ENCODE measurements around the gene SLC27A4. TPM values are rescaled to one million over a fixed set of nuclear protein-coding genes. Genes with fewer than 3 reads are reported as not detected.
A peak's percentile ranks its signal among the peaks of the same experiment; 100 is the strongest.

The SLC27A4 gene
- total and polyA plus RNA-seq, 5 donors, result 14.7 to 21.7 (median 19.2) TPM

- DNase-seq (no peak), ATAC-seq (no peak)
- no peaks in the 10 kb centered on the region for H3K4me1 ChIP-seq (ENCODE audit: control insufficient read depth, insufficient read depth, low read length)
- no peak overlapping the region for H3K4me3 ChIP-seq (ENCODE audit: low read length)
- no peaks in the 10 kb centered on the region for H3K9me3 ChIP-seq (ENCODE audit: control insufficient read depth, low read length)
- no peaks in the 10 kb centered on the region for H3K27me3 ChIP-seq (ENCODE audit: control insufficient read depth, insufficient read depth)
- no peak overlapping the region for H3K27ac ChIP-seq (ENCODE audit: low read length)
- WGBS, result 92% methylated on average over 16 of the region's 16 CpGs
- intact Hi-C loops (cut with DNase I), result no loop called here
Observed at GRCh38 chr9:128309551-128309950, 30.8 kb upstream of the SLC27A4 start.

DNA sequence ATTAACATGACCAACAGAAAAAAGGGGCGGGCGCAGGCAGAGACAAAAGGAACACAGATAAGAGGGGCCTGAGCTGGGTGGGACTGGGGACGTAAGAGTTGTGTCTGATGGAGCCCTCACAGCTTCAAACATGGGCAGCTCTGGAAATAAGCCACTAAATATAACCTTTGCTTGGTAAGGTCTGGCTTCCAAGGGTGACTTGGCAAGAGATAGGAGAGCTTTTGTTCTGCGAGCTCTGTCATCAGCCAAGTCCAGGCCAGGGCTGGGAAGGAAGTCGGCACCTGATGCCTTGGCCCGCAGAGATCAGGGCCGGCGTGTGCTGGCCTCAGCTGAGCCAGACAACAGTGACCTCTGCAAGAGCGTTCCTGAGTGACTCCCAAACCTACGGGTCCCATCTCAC lies 29.9 kb upstream of the SLC27A4 start:
- intact Hi-C loops (cut with DNase I), result no loop called here
- peak; percentile 61 to 78 for ATAC-seq
- Histone ChIP-seq H3K4me3 (ENCODE audit: low read length) (no peak overlapping the region), H3K27ac (ENCODE audit: low read length) (peak overlapping the region; percentile 48), H3K4me1 (ENCODE audit: control insufficient read depth, insufficient read depth, low read length) (no peaks in the 10 kb centered on the region), H3K27me3 (ENCODE audit: control insufficient read depth, insufficient read depth) (no peaks in the 10 kb centered on the region), H3K9me3 (ENCODE audit: control insufficient read depth, low read length) (no peaks in the 10 kb centered on the region)
- no peak for DNase-seq
- WGBS, result 59% methylated on average over 10 of the region's 10 CpGs

DNA sequence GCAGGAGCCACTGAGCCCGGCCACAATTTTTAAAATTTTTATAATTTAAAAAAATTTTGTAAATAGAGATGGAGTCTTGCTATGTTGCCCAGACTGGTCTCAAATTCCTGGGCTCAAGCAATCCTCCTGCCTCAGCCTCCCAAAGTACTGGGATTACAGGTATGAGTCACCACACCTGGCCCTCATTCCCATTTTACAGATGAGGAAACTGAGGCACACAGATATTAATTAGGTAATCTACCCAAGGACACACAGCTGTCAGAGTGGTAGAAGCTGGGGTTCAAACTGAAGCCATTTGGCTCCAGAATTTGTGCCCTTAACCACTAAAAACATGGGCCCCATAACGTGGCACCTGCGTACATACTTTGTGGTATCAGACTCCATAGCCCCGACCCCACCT lies 25.6 kb upstream of the SLC27A4 start:
- ATAC-seq (no peak), DNase-seq (no peak)
- WGBS, result 96% methylated on average over 4 of the region's 4 CpGs
- Histone ChIP-seq H3K27me3 (ENCODE audit: control insufficient read depth, insufficient read depth) (no peaks in the 10 kb centered on the region), H3K27ac (ENCODE audit: low read length) (no peak overlapping the region), H3K4me1 (ENCODE audit: control insufficient read depth, insufficient read depth, low read length) (no peaks in the 10 kb centered on the region), H3K4me3 (ENCODE audit: low read length) (no peak overlapping the region), H3K9me3 (ENCODE audit: control insufficient read depth, low read length) (no peaks in the 10 kb centered on the region)
- intact Hi-C loops (cut with DNase I), result no loop called here

GRCh38 chr9:128316421-128316820 lies 23.9 kb upstream of the SLC27A4 start:
- Histone ChIP-seq H3K4me3 (ENCODE audit: low read length) (no peak overlapping the region), H3K27ac (ENCODE audit: low read length) (no peak overlapping the region), H3K27me3 (ENCODE audit: control insufficient read depth, insufficient read depth) (no peaks in the 10 kb centered on the region), H3K9me3 (ENCODE audit: control insufficient read depth, low read length) (no peaks in the 10 kb centered on the region), H3K4me1 (ENCODE audit: control insufficient read depth, insufficient read depth, low read length) (no peaks in the 10 kb centered on the region)
- intact Hi-C loops (cut with DNase I), result no loop called here
- DNase-seq (no peak), ATAC-seq (no peak)
- WGBS, result 66% methylated on average over 9 of the region's 9 CpGs

GRCh38 chr9:128317629-128318028 lies 22.7 kb upstream of the SLC27A4 start:
- intact Hi-C loops (cut with DNase I), result no loop called here
- H3K27ac ChIP-seq (ENCODE audit: low read length), result no peak overlapping the region
- no peak overlapping the region for H3K4me3 ChIP-seq (ENCODE audit: low read length)
- H3K4me1 ChIP-seq (ENCODE audit: control insufficient read depth, insufficient read depth, low read length), result no peaks in the 10 kb centered on the region
- H3K27me3 ChIP-seq (ENCODE audit: control insufficient read depth, insufficient read depth), result no peaks in the 10 kb centered on the region
- 88% methylated on average over 2 of the region's 2 CpGs for WGBS
- no peak for DNase-seq
- H3K9me3 ChIP-seq (ENCODE audit: control insufficient read depth, low read length), result no peaks in the 10 kb centered on the region
- ATAC-seq, result no peak

DNA sequence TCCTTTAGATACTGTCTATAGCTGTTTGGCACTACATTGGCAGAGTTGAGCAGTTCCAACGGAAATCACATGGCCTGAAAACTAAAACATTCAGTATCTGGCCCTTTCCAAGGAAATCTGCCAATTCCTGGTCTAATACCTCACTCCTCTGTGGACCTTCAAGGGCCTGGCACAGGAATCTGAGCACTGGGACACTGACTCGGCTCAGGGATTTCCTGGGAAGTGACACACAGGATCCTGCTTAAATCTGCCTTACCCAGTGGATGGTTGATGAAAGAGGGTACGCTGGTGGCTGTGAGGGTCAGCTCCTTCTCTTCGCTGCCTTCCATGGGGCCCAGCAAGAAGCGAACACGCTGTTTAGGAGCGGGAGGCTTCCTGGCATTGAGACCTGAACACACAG lies 19.0 kb upstream of the SLC27A4 start:
- Histone ChIP-seq H3K4me3 (ENCODE audit: low read length) (no peak overlapping the region), H3K27me3 (ENCODE audit: control insufficient read depth, insufficient read depth) (no peaks in the 10 kb centered on the region), H3K9me3 (ENCODE audit: control insufficient read depth, low read length) (no peaks in the 10 kb centered on the region), H3K27ac (ENCODE audit: low read length) (no peak overlapping the region), H3K4me1 (ENCODE audit: control insufficient read depth, insufficient read depth, low read length) (peaks cover 6% of the 10 kb centered on the region)
- WGBS, result 81% methylated on average over 7 of the region's 7 CpGs
- ATAC-seq, result no peak
- intact Hi-C loops (cut with DNase I), result no loop called here
- no peak for DNase-seq

DNA sequence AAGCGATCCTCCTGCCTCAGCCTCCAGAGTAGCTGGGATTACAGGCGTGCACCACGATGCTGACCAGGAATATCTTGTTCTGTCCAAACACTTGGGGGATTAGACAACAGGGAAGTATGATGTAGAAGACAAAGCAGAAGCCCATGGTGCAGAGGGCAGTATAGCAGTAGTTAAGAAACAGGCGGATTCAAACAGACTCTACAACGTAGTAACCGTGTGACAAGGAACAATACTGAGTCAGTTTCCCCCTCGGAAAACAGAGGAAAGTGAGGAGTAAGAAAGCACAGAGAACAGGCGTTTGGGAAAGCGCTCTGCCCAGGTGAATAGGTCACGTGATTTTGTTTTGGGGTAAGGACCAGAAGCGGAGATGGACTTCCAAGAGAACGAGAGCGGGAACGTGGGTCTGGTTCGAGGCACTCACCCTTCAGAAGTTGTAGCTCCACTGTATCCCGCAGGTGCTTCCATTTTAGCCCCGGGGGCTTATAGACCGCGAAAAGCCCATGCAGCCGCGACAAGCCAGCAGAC lies 18.4 kb upstream of the SLC27A4 start:
- Histone ChIP-seq H3K9me3 (ENCODE audit: control insufficient read depth, low read length) (no peaks in the 10 kb centered on the region), H3K27me3 (ENCODE audit: control insufficient read depth, insufficient read depth) (no peaks in the 10 kb centered on the region), H3K4me3 (ENCODE audit: low read length) (peak overlapping the region; percentile 73), H3K27ac (ENCODE audit: low read length) (peak overlapping the region; percentile 23), H3K4me1 (ENCODE audit: control insufficient read depth, insufficient read depth, low read length) (peaks cover 6% of the 10 kb centered on the region)
- WGBS, result 2% methylated on average over 21 of the region's 21 CpGs
- ATAC-seq (no peak), DNase-seq (no peak)
- intact Hi-C loops (cut with DNase I), result no loop called here

DNA sequence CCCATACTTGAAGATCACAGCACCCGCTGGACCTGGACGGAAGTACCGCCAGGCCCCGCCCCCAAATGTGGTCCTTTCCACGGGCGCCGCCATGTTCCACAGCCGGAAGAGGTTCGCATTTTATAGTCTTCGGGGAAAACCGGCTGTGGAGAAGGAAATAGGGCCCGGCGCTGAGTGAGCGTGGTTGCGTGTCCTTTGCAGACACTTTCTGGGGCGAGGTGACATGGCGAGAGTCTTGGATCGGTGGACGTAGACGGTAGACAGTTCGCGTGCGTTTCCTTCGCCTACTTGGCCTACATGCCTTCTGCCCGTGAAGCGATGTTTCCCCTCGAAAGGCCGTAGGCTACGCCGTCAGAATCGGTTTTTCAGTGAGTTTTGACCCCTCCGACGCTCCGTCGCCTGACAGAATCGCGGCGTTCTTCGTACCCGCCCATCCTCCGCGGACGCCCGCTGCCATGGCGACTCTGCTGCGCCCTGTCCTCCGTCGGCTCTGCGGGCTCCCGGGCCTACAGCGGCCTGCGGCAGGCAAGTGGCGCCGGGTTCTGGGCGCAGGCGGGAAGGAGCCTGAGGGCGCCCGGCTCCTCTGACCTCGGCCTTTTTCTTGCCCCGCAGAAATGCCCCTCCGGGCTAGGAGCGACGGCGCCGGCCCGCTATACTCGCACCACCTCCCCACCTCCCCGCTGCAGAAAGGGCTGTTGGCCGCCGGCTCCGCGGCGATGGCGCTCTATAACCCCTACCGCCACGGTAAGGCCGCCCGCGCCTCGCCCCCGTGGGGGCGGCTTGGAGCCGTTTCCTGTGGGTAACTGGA lies 17.7 kb upstream of the SLC27A4 start, which contains the start of the genes COQ4 and TRUB2:
TSS of gene COQ4 (plus strand) at position 436 of the 808 bp plus-strand sequence. CDS start at position 456, 20 bp downstream.
TSS of gene TRUB2 (minus strand) at position 44 of the 808 bp plus-strand sequence. CDS start at position 5, 39 bp downstream.
- H3K9me3 ChIP-seq (ENCODE audit: control insufficient read depth, low read length), result no peaks in the 10 kb centered on the region
- under 1% methylated on average over 83 of the region's 83 CpGs for WGBS
- peaks cover 6% of the 10 kb centered on the region for H3K4me1 ChIP-seq (ENCODE audit: control insufficient read depth, insufficient read depth, low read length)

DNA sequence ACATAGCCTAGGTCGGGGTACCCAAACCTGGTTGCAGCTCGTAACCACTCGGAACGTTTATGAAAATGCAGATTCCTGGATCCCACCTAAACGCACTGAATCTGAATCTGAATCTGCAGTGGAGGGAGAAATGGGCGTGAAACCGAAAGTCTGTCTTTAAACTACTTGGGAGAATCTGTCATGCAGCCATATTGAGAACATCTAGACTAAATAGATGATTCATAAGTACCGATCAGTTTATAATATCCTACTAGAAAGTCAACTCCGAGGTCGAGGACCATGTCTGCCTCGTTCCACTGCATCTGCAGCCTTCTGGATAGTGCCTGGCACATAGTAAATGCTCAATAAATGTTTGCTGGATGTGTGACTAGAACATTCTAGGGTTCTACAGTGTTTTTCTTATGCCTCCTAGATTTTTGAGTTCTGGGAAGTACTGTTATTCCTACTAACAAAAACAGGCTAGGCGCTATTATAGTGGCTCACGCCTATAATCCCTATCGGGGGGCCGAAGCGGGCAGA lies 17.1 kb upstream of the SLC27A4 start:
- peaks cover 6% of the 10 kb centered on the region for H3K4me1 ChIP-seq (ENCODE audit: control insufficient read depth, insufficient read depth, low read length)
- no peaks in the 10 kb centered on the region for H3K27me3 ChIP-seq (ENCODE audit: control insufficient read depth, insufficient read depth)
- H3K4me3 ChIP-seq (ENCODE audit: low read length), result peak overlapping the region; percentile 73
- intact Hi-C loops (cut with DNase I), result no loop called here
- H3K9me3 ChIP-seq (ENCODE audit: control insufficient read depth, low read length), result no peaks in the 10 kb centered on the region
- 27% methylated on average over 16 of the region's 16 CpGs for WGBS
- ATAC-seq, result no peak
- H3K27ac ChIP-seq (ENCODE audit: low read length), result peak overlapping the region; percentile 98
- DNase-seq, result no peak

More for the DNA sequence above, 17.7 kb upstream of the SLC27A4 start, which contains the start of the genes COQ4 and TRUB2:
- H3K27ac ChIP-seq (ENCODE audit: low read length), result peak within 1 kb of the TSS; percentile 98
- no peaks in the 10 kb centered on the region for H3K27me3 ChIP-seq (ENCODE audit: control insufficient read depth, insufficient read depth)
- intact Hi-C loops (cut with DNase I), result no loop called here
- DNase-seq (peak; percentile 93 to 97 (median 96)), ATAC-seq (peak; percentile 98)
- peak within 1 kb of the TSS; percentile 73 for H3K4me3 ChIP-seq (ENCODE audit: low read length)

- Histone ChIP-seq H3K4me1 (ENCODE audit: control insufficient read depth, insufficient read depth, low read length) (peaks cover 6% of the 10 kb centered on the region), H3K4me3 (ENCODE audit: low read length) (peak overlapping the region; percentile 73), H3K27me3 (ENCODE audit: control insufficient read depth, insufficient read depth) (no peaks in the 10 kb centered on the region), H3K27ac (ENCODE audit: low read length) (no peak overlapping the region), H3K9me3 (ENCODE audit: control insufficient read depth, low read length) (no peaks in the 10 kb centered on the region)
- intact Hi-C loops (cut with DNase I), result no loop called here
- ATAC-seq, result no peak
- DNase-seq, result no peak
- 83% methylated on average over 12 of the region's 12 CpGs for WGBS
Observed at GRCh38 chr9:128323791-128324190, 16.5 kb upstream of the SLC27A4 start.

DNA sequence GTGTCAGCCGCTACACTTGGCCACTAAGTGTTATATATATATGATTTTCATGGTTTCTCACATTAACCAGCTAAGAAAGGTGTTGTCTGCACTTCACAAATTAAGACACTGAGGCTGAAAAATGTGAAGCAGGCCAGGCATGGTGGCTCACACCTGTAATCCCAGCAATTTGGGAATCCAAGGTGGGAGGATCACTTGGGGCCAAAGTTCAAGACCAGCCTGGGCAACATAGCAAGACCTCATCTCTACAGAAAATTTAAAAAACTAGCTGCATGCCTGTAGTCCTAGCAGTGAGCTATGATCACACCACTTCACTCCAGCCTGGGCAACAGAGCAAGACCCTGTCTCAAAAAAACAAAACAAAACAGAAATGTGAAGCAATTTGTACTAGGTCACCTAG lies 15.9 kb upstream of the SLC27A4 start:
- Histone ChIP-seq H3K27me3 (ENCODE audit: control insufficient read depth, insufficient read depth) (no peaks in the 10 kb centered on the region), H3K9me3 (ENCODE audit: control insufficient read depth, low read length) (no peaks in the 10 kb centered on the region), H3K4me3 (ENCODE audit: low read length) (no peak overlapping the region), H3K27ac (ENCODE audit: low read length) (no peak overlapping the region), H3K4me1 (ENCODE audit: control insufficient read depth, insufficient read depth, low read length) (peaks cover 6% of the 10 kb centered on the region)
- DNase-seq (no peak), ATAC-seq (no peak)
- intact Hi-C loops (cut with DNase I), result no loop called here
- 96% methylated on average over 1 of the region's 1 CpG for WGBS

Data from right cardiac atrium (tissue), 5 donors.